ENCODE data around the gene CRACDL. TPM values are rescaled to one million over a fixed set of nuclear protein-coding genes. Genes with fewer than 3 reads are reported as not detected.

The CRACDL gene
- total and polyA plus RNA-seq, 2 donors (not counting 3 experiments of a cell fraction or from before 2014, with no cell fraction given) = 0.92 to 6.3 TPM

GRCh38 chr2:98819231-98819766, 116.7 kb downstream of the CRACDL start:
- no peak for TF ChIP-seq JUN (IDR thresholded peaks at IDR 0.05; ENCODE audit: borderline replicate concordance, insufficient read depth, insufficient read length, low read depth)
- no peak for TF ChIP-seq EZH2 (IDR thresholded peaks at IDR 0.05; ENCODE audit: borderline replicate concordance, low read depth, low read length, severe bottlenecking)
- no peak for TF ChIP-seq GATA2 (IDR thresholded peaks at IDR 0.05; ENCODE audit: insufficient read depth, insufficient read length, low read depth, low read length)
- no peak for TF ChIP-seq MYC (IDR thresholded peaks at IDR 0.05; ENCODE audit: low read depth, low read length)
- no peak for TF ChIP-seq POLR2A (IDR thresholded peaks at IDR 0.05; ENCODE audit: low read depth, low read length)
- TF ChIP-seq POLR2AphosphoS5 (IDR thresholded peaks at IDR 0.05; ENCODE audit: insufficient read depth, low read depth, low read length) = no peak
- no peaks in the 10 kb centered on the region for H3K79me2 ChIP-seq (ENCODE audit: control insufficient read depth, insufficient read depth, low read length)
- no peaks in the 10 kb centered on the region for H3K36me3 ChIP-seq (ENCODE audit: control insufficient read depth in 2 of 2, extremely low read depth in 1 of 2, insufficient read depth in 2 of 2, low read length in 2 of 2)
- no peak overlapping the region for H3K4me2 ChIP-seq (ENCODE audit: insufficient read depth, low read length)
- H3K27ac ChIP-seq (ENCODE audit: insufficient read depth, low read depth, low read length) = no peak overlapping the region
- intact Hi-C loops (cut with micrococcal nuclease) = no loop called here
- H4K20me1 ChIP-seq (replicated peaks; ENCODE audit: control insufficient read depth, extremely low read depth, insufficient read depth, low read length) = no peaks in the 10 kb centered on the region
- no peak overlapping the region for H3K9ac ChIP-seq (replicated peaks; ENCODE audit: extremely low read depth, insufficient read depth, low read length)
- no peaks in the 10 kb centered on the region for H3K9me1 ChIP-seq (replicated peaks; ENCODE audit: control insufficient read depth, extremely low read depth, insufficient read depth, low read length)
- ChIA-PET CTCF (interaction anchor here (0.7 to 2.2 kb wide), 7 partner anchors 13 to 170 kb away, joined by 3 to 12 read pairs (median 4); partner anchors contain the start of gene MGAT4A), POLR2A (interaction anchor here (0.8 to 1.2 kb wide), 2 partner anchors 12 to 14 kb away, joined by 3 read pairs; no protein-coding TSS in a partner anchor)
- no peak overlapping the region for H3K4me3 ChIP-seq (replicated peaks in 1 of 3; ENCODE audit: insufficient read depth in 1 of 3, low read depth in 1 of 3, low read length in 3 of 3)
- H3K4me1 ChIP-seq (ENCODE audit: control insufficient read depth, extremely low read depth, insufficient read depth, low read length) = peaks cover 11% of the 10 kb centered on the region
- BruUV-seq (replicated peaks) = no TSS peak
- DNase-seq (ENCODE audit: low read depth, low spot score) = no peak
- no peaks in the 10 kb centered on the region for H3K27me3 ChIP-seq (ENCODE audit: control insufficient read depth in 2 of 2, insufficient read depth in 2 of 2, low read length in 2 of 2)
- peak overlapping the region; percentile 58 for H2AFZ ChIP-seq (ENCODE audit: low read depth, low read length)
- FAIRE-seq = peak; percentile 59
- no peaks in the 10 kb centered on the region for H3K9me3 ChIP-seq (replicated peaks; ENCODE audit: control insufficient read depth, insufficient read depth, low read length)
- dilution Hi-C loops (cut with MboI; ENCODE audit: extremely low pct_ligation_motif_present, low sequenced_read_pairs) = no loop called here

- H3K27me3 ChIP-seq (ENCODE audit: control insufficient read depth in 2 of 2, insufficient read depth in 2 of 2, low read length in 2 of 2) = no peaks in the 10 kb centered on the region
- no peaks in the 10 kb centered on the region for H4K20me1 ChIP-seq (replicated peaks; ENCODE audit: control insufficient read depth, extremely low read depth, insufficient read depth, low read length)
- dilution Hi-C loops (cut with MboI; ENCODE audit: extremely low pct_ligation_motif_present, low sequenced_read_pairs) (no loop called here), intact Hi-C loops (cut with micrococcal nuclease) (no loop called here)
- H3K9me1 ChIP-seq (replicated peaks; ENCODE audit: control insufficient read depth, extremely low read depth, insufficient read depth, low read length) = no peaks in the 10 kb centered on the region
- no peaks in the 10 kb centered on the region for H3K9me3 ChIP-seq (replicated peaks; ENCODE audit: control insufficient read depth, insufficient read depth, low read length)
- H3K4me2 ChIP-seq (ENCODE audit: insufficient read depth, low read length) = no peak overlapping the region
- H3K4me1 ChIP-seq (ENCODE audit: control insufficient read depth, extremely low read depth, insufficient read depth, low read length) = peaks cover 11% of the 10 kb centered on the region
- FAIRE-seq = no peak
- no peaks in the 10 kb centered on the region for H3K36me3 ChIP-seq (ENCODE audit: control insufficient read depth in 2 of 2, extremely low read depth in 1 of 2, insufficient read depth in 2 of 2, low read length in 2 of 2)
- no peak overlapping the region for H3K9ac ChIP-seq (replicated peaks; ENCODE audit: extremely low read depth, insufficient read depth, low read length)
- TF ChIP-seq FOS (IDR thresholded peaks at IDR 0.05; ENCODE audit: borderline replicate concordance, insufficient read depth, low read length) (no peak), MAX (IDR thresholded peaks at IDR 0.05; ENCODE audit: insufficient read depth, insufficient read length) (no peak), JUN (IDR thresholded peaks at IDR 0.05; ENCODE audit: borderline replicate concordance, insufficient read depth, insufficient read length, low read depth) (no peak), GATA2 (IDR thresholded peaks at IDR 0.05; ENCODE audit: insufficient read depth, insufficient read length, low read depth, low read length) (no peak), POLR2AphosphoS5 (IDR thresholded peaks at IDR 0.05; ENCODE audit: insufficient read depth, low read depth, low read length) (no peak), CTCF (IDR thresholded peaks at IDR 0.05; ENCODE audit: extremely low read depth in 1 of 2, insufficient read depth in 1 of 2, low read depth in 1 of 2, low read length in 2 of 2) (no peak), EZH2 (IDR thresholded peaks at IDR 0.05; ENCODE audit: borderline replicate concordance, low read depth, low read length, severe bottlenecking) (no peak)
- H3K79me2 ChIP-seq (ENCODE audit: control insufficient read depth, insufficient read depth, low read length) = no peaks in the 10 kb centered on the region
- H2AFZ ChIP-seq (ENCODE audit: low read depth, low read length) = no peak overlapping the region
- BruUV-seq (replicated peaks) = no TSS peak
- ChIA-PET POLR2A (interaction anchor here (1.2 kb wide), 2 partner anchors 10 to 16 kb away, joined by 3 read pairs; no protein-coding TSS in a partner anchor), CTCF (interaction anchor here (0.8 to 2.2 kb wide), 4 partner anchors 11 to 169 kb away, joined by 3 to 12 read pairs (median 8); partner anchors contain the start of gene MGAT4A)
- no peak overlapping the region for H3K27ac ChIP-seq (ENCODE audit: insufficient read depth, low read depth, low read length)
- no peak for DNase-seq (ENCODE audit: low read depth, low spot score)
- H3K4me3 ChIP-seq (replicated peaks in 1 of 3; ENCODE audit: insufficient read depth in 1 of 3, low read depth in 1 of 3, low read length in 3 of 3) = no peak overlapping the region
These were observed 117.9 kb downstream of the CRACDL start for GRCh38 chr2:98818164-98818563.
